ENCODE data around the gene PROX1. TPM values are rescaled to one million over a fixed set of nuclear protein-coding genes. Genes with fewer than 3 reads are reported as not detected.

PROX1 gene
- polyA plus RNA-seq, 1 donor (not counting 4 experiments of a cell fraction or from before 2014, with no cell fraction given): 0.20 TPM

GRCh38 chr1:214004014-214004413, 16.2 kb downstream of the PROX1 start:
- no peak overlapping the region for H3K9ac ChIP-seq (ENCODE audit: control insufficient read depth, extremely low read depth, insufficient read depth, low read length)
- no peak overlapping the region for H3K4me3 ChIP-seq (ENCODE audit: control insufficient read depth in 2 of 3, extremely low read depth in 1 of 3, insufficient read depth in 2 of 3, low read depth in 1 of 3, low read length in 3 of 3)
- no peaks in the 10 kb centered on the region for H3K4me1 ChIP-seq (ENCODE audit: control insufficient read depth, extremely low read depth, insufficient read depth, low read length)
- no peaks in the 10 kb centered on the region for H3K9me1 ChIP-seq (ENCODE audit: control insufficient read depth, extremely low read depth, insufficient read depth, low read length)
- no peaks in the 10 kb centered on the region for H3K36me3 ChIP-seq (ENCODE audit: control insufficient read depth in 2 of 2, extremely low read depth in 1 of 2, insufficient read depth in 2 of 2, low read length in 2 of 2)
- FAIRE-seq: no peak
- H3K27me3 ChIP-seq (ENCODE audit: control insufficient read depth, extremely low read depth, insufficient read depth, low read length): no peaks in the 10 kb centered on the region
- no peak overlapping the region for H3K4me2 ChIP-seq (ENCODE audit: control insufficient read depth, extremely low read depth, insufficient read depth, low read depth, low read length)
- dilution Hi-C loops (cut with MboI; ENCODE audit: extremely low pct_ligation_motif_present, low sequenced_read_pairs): no loop called here
- no peaks in the 10 kb centered on the region for H3K9me3 ChIP-seq (ENCODE audit: control insufficient read depth, low read depth, low read length)
- H3K27ac ChIP-seq (ENCODE audit: control insufficient read depth, insufficient read depth, low read length): no peak overlapping the region
- no peak for DNase-seq (ENCODE audit: low read depth, low spot score)
- no peak overlapping the region for H2AFZ ChIP-seq (ENCODE audit: control insufficient read depth, low read length)
- TF ChIP-seq CTCF (optimal IDR thresholded peaks at IDR 0.05 in 1 of 3, IDR thresholded peaks at IDR 0.05 in 1 of 3, conservative IDR thresholded peaks at IDR 0.05 in 1 of 3; ENCODE audit: extremely low read depth in 1 of 3, insufficient read depth in 2 of 3, low read length in 3 of 3): no peak
- TF ChIP-seq EZH2 (IDR thresholded peaks at IDR 0.05; ENCODE audit: low read length): no peak
- H4K20me1 ChIP-seq (ENCODE audit: control insufficient read depth, extremely low read depth, insufficient read depth, low read length): no peaks in the 10 kb centered on the region
- no peaks in the 10 kb centered on the region for H3K79me2 ChIP-seq (ENCODE audit: control insufficient read depth, insufficient read depth, low read length)

GRCh38 chr1:214004795-214005194, 17.0 kb downstream of the PROX1 start:
- H2AFZ ChIP-seq (ENCODE audit: control insufficient read depth, low read length): no peak overlapping the region
- dilution Hi-C loops (cut with MboI; ENCODE audit: extremely low pct_ligation_motif_present, low sequenced_read_pairs): no loop called here
- no peaks in the 10 kb centered on the region for H3K36me3 ChIP-seq (ENCODE audit: control insufficient read depth in 2 of 2, extremely low read depth in 1 of 2, insufficient read depth in 2 of 2, low read length in 2 of 2)
- TF ChIP-seq EZH2 (IDR thresholded peaks at IDR 0.05; ENCODE audit: low read length): no peak
- no peak for TF ChIP-seq CTCF (optimal IDR thresholded peaks at IDR 0.05 in 1 of 3, IDR thresholded peaks at IDR 0.05 in 1 of 3, conservative IDR thresholded peaks at IDR 0.05 in 1 of 3; ENCODE audit: extremely low read depth in 1 of 3, insufficient read depth in 2 of 3, low read length in 3 of 3)
- H3K4me1 ChIP-seq (ENCODE audit: control insufficient read depth, extremely low read depth, insufficient read depth, low read length): no peaks in the 10 kb centered on the region
- no peak overlapping the region for H3K9ac ChIP-seq (ENCODE audit: control insufficient read depth, extremely low read depth, insufficient read depth, low read length)
- DNase-seq (ENCODE audit: low read depth, low spot score) (no peak), FAIRE-seq (no peak)
- no peaks in the 10 kb centered on the region for H3K9me1 ChIP-seq (ENCODE audit: control insufficient read depth, extremely low read depth, insufficient read depth, low read length)
- H3K9me3 ChIP-seq (ENCODE audit: control insufficient read depth, low read depth, low read length): no peaks in the 10 kb centered on the region
- no peak overlapping the region for H3K4me3 ChIP-seq (ENCODE audit: control insufficient read depth in 2 of 3, extremely low read depth in 1 of 3, insufficient read depth in 2 of 3, low read depth in 1 of 3, low read length in 3 of 3)
- no peak overlapping the region for H3K27ac ChIP-seq (ENCODE audit: control insufficient read depth, insufficient read depth, low read length)
- H3K27me3 ChIP-seq (ENCODE audit: control insufficient read depth, extremely low read depth, insufficient read depth, low read length): no peaks in the 10 kb centered on the region
- no peak overlapping the region for H3K4me2 ChIP-seq (ENCODE audit: control insufficient read depth, extremely low read depth, insufficient read depth, low read depth, low read length)
- no peaks in the 10 kb centered on the region for H4K20me1 ChIP-seq (ENCODE audit: control insufficient read depth, extremely low read depth, insufficient read depth, low read length)
- H3K79me2 ChIP-seq (ENCODE audit: control insufficient read depth, insufficient read depth, low read length): no peaks in the 10 kb centered on the region

Data from keratinocyte (primary cell).